Astrocyte (in vitro differentiated cells and primary cell): ENCODE data around the gene ZSCAN30. TPM values are rescaled to one million over a fixed set of nuclear protein-coding genes. Genes with fewer than 3 reads are reported as not detected.

Source experiments
- DNase-seq: peaks from one replicate; pipeline ENCODE4 v3.0.0-alpha.2; 2010; ENCODE audit warnings: low read depth
- FAIRE-seq: peaks from 2 replicates; lab custom pipeline; 2011; peaks lifted over from hg19 to GRCh38; lab: Jason Lieb, UNC
- H2AFZ ChIP-seq: 2 replicates; pipeline ENCODE4 v1.6.0; 2012; ENCODE audit warnings: low read depth, low read length, inconsistent platforms
- H3K27ac ChIP-seq: 2 replicates; pipeline ENCODE4 v1.5.1; 2011; ENCODE audit warnings: low read depth, low read length, inconsistent platforms
- H3K27me3 ChIP-seq: 2 replicates; pipeline ENCODE4 v1.6.0; 2011; ENCODE audit warnings: low read length, inconsistent platforms; ENCODE audit not compliant: insufficient read depth
- H3K36me3 ChIP-seq: 2 replicates; pipeline ENCODE4 v1.5.1; 2011; ENCODE audit warnings: low read length, inconsistent platforms; ENCODE audit not compliant: insufficient read depth
- H3K4me1 ChIP-seq: 2 replicates; pipeline ENCODE4 v1.5.1; 2011; ENCODE audit warnings: low read length, inconsistent platforms; ENCODE audit not compliant: insufficient read depth
- H3K4me2 ChIP-seq: 2 replicates; pipeline ENCODE4 v1.6.0; 2012; ENCODE audit warnings: low read length, inconsistent platforms
- H3K4me3 ChIP-seq: 2 replicates; pipeline ENCODE4 v1.5.1; 2011; ENCODE audit warnings: low read depth, mild to moderate bottlenecking, low read length, inconsistent platforms; ENCODE audit not compliant: insufficient read depth
- H3K79me2 ChIP-seq: 2 replicates; pipeline ENCODE4 v1.6.0; 2012; ENCODE audit warnings: mild to moderate bottlenecking, low read length, inconsistent platforms; ENCODE audit not compliant: insufficient read depth
- H3K9ac ChIP-seq: 2 replicates; pipeline ENCODE4 v1.6.0; 2012; ENCODE audit warnings: mild to moderate bottlenecking, low read length, inconsistent platforms
- H3K9me3 ChIP-seq: 2 replicates; pipeline ENCODE4 v1.5.1; 2012; ENCODE audit warnings: low read depth, mild to moderate bottlenecking, low read length, inconsistent platforms; ENCODE audit not compliant: insufficient read depth
- H4K20me1 ChIP-seq: 2 replicates; pipeline ENCODE4 v1.6.0; 2012; ENCODE audit warnings: low read length, inconsistent platforms; ENCODE audit not compliant: insufficient read depth
- H3K27ac Mint-ChIP-seq: one replicate; pipeline ENCODE4 v1.8.0; 2021; ENCODE audit warnings: mild to moderate bottlenecking, mixed read lengths; ENCODE audit not compliant: unreplicated experiment
- H3K27me3 Mint-ChIP-seq: one replicate; pipeline ENCODE4 v1.8.0; 2021; ENCODE audit warnings: low read depth, mixed read lengths; ENCODE audit not compliant: unreplicated experiment
- H3K36me3 Mint-ChIP-seq: one replicate; pipeline ENCODE4 v1.8.0; 2021; ENCODE audit warnings: low read depth, mixed read lengths; ENCODE audit not compliant: unreplicated experiment
- H3K4me1 Mint-ChIP-seq: one replicate; pipeline ENCODE4 v1.8.0; 2021; ENCODE audit warnings: low read depth, mixed read lengths; ENCODE audit not compliant: unreplicated experiment
- H3K4me3 Mint-ChIP-seq: one replicate; pipeline ENCODE4 v1.8.0; 2021; ENCODE audit warnings: mild to moderate bottlenecking, moderate library complexity, mixed read lengths; ENCODE audit not compliant: unreplicated experiment
- H3K9me3 Mint-ChIP-seq: one replicate; pipeline ENCODE4 v1.8.0; 2021; ENCODE audit warnings: mild to moderate bottlenecking, mixed read lengths; ENCODE audit not compliant: unreplicated experiment
- CTCF ChIP-seq: IDR thresholded peaks from 2 replicates; pipeline ENCODE4 v1.5.1; 2011; ENCODE audit warnings: low read depth, mild to moderate bottlenecking, inconsistent platforms, low read length, moderate library complexity; ENCODE audit not compliant: insufficient read depth
- EZH2 ChIP-seq: IDR thresholded peaks from 2 replicates; pipeline ENCODE4 v1.6.1; 2012; ENCODE audit warnings: mild to moderate bottlenecking, low read length, inconsistent platforms; ENCODE audit not compliant: insufficient read depth
- total RNA-seq: library from RNA; stranded (reverse); gene quantifications from 2 replicates; pipeline ENCODE4 v1.2.1, GENCODE V29; 2021

The ZSCAN30 gene
- total RNA-seq, 1 donor from 2014 or later, result 19.0 TPM

GRCh38 chr18:35324926-35325655 is 35.1 kb upstream of the ZSCAN30 start:
- peaks cover 6% of the 10 kb centered on the region for H3K4me1 Mint-ChIP-seq
- TF ChIP-seq CTCF (no peak), EZH2 (no peak)

GRCh38 chr18:35322486-35323458 is 32.7 kb upstream of the ZSCAN30 start:
- H3K36me3 ChIP-seq, result no peaks in the 10 kb centered on the region
- peak overlapping the region; percentile 3 for H3K27ac Mint-ChIP-seq
- no peaks in the 10 kb centered on the region for H3K9me3 ChIP-seq
- H3K9me3 Mint-ChIP-seq, result peaks cover 5% of the 10 kb centered on the region
- TF ChIP-seq EZH2 (no peak), CTCF (no peak)
- H3K4me3 Mint-ChIP-seq, result no peak overlapping the region
- no peaks in the 10 kb centered on the region for H4K20me1 ChIP-seq
- H3K4me2 ChIP-seq, result no peak overlapping the region
- H3K4me1 ChIP-seq, result no peaks in the 10 kb centered on the region
- no peak overlapping the region for H3K4me3 ChIP-seq
- H3K27ac ChIP-seq, result no peak overlapping the region
- no peak for FAIRE-seq
- H3K9ac ChIP-seq, result no peak overlapping the region
- H2AFZ ChIP-seq, result no peak overlapping the region
- H3K27me3 Mint-ChIP-seq, result no peaks in the 10 kb centered on the region
- no peaks in the 10 kb centered on the region for H3K79me2 ChIP-seq
- H3K4me1 Mint-ChIP-seq, result peaks cover 6% of the 10 kb centered on the region
- H3K27me3 ChIP-seq, result no peaks in the 10 kb centered on the region
- no peaks in the 10 kb centered on the region for H3K36me3 Mint-ChIP-seq
- DNase-seq, result no peak

More at GRCh38 chr18:35324926-35325655, 35.1 kb upstream of the ZSCAN30 start:
- Histone ChIP-seq H3K4me1 (no peaks in the 10 kb centered on the region), H3K4me2 (no peak overlapping the region), H3K4me3 (no peak overlapping the region), H3K27me3 (no peaks in the 10 kb centered on the region), H3K79me2 (no peaks in the 10 kb centered on the region), H3K27ac (peak overlapping the region; percentile 41), H3K36me3 (no peaks in the 10 kb centered on the region), H3K9ac (no peak overlapping the region), H2AFZ (peak overlapping the region; percentile 6), H3K9me3 (no peaks in the 10 kb centered on the region), H4K20me1 (no peaks in the 10 kb centered on the region)
- no peaks in the 10 kb centered on the region for H3K36me3 Mint-ChIP-seq
- DNase-seq, result no peak
- FAIRE-seq, result no peak
- no peak overlapping the region for H3K4me3 Mint-ChIP-seq
- H3K9me3 Mint-ChIP-seq, result peaks cover 8% of the 10 kb centered on the region
- H3K27me3 Mint-ChIP-seq, result no peaks in the 10 kb centered on the region
- peak overlapping the region; percentile 86 for H3K27ac Mint-ChIP-seq
